Measurements from ENCODE around the gene TSHZ1. TPM values are rescaled to one million over a fixed set of nuclear protein-coding genes. Genes with fewer than 3 reads are reported as not detected.

Gene TSHZ1
- total RNA-seq, 1 donor from 2014 or later = 4.8 TPM

- no peak overlapping the region for H3K4me3 ChIP-seq (ENCODE audit: low read depth, low read length)
- TF ChIP-seq CTCF (IDR thresholded peaks at IDR 0.05; ENCODE audit: insufficient read depth, low read length, poor library complexity, severe bottlenecking) = no peak
Measured at GRCh38 chr18:75264926-75265597, 54.5 kb downstream of the TSHZ1 start.

GRCh38 chr18:75265872-75266271 is 55.3 kb downstream of the TSHZ1 start:
- H3K4me3 ChIP-seq (ENCODE audit: low read depth, low read length) = no peak overlapping the region
- H3K36me3 ChIP-seq (ENCODE audit: control insufficient read depth, insufficient read depth, low read length) = no peaks in the 10 kb centered on the region
- DNase-seq (ENCODE audit: low read depth) = no peak
- no peaks in the 10 kb centered on the region for H3K27me3 ChIP-seq (ENCODE audit: control insufficient read depth, insufficient read depth, low read length)
- TF ChIP-seq CTCF (IDR thresholded peaks at IDR 0.05; ENCODE audit: insufficient read depth, low read length, poor library complexity, severe bottlenecking) = no peak

More at GRCh38 chr18:75264926-75265597, 54.5 kb downstream of the TSHZ1 start:
- DNase-seq (ENCODE audit: low read depth) = no peak
- no peaks in the 10 kb centered on the region for H3K36me3 ChIP-seq (ENCODE audit: control insufficient read depth, insufficient read depth, low read length)
- H3K27me3 ChIP-seq (ENCODE audit: control insufficient read depth, insufficient read depth, low read length) = no peaks in the 10 kb centered on the region

- H3K4me3 ChIP-seq (ENCODE audit: low read depth, low read length) = no peak overlapping the region
- no peaks in the 10 kb centered on the region for H3K36me3 ChIP-seq (ENCODE audit: control insufficient read depth, insufficient read depth, low read length)
- TF ChIP-seq CTCF (IDR thresholded peaks at IDR 0.05; ENCODE audit: insufficient read depth, low read length, poor library complexity, severe bottlenecking) = no peak
- DNase-seq (ENCODE audit: low read depth) = no peak
- H3K27me3 ChIP-seq (ENCODE audit: control insufficient read depth, insufficient read depth, low read length) = no peaks in the 10 kb centered on the region
Measured at GRCh38 chr18:75267643-75268363, 57.2 kb downstream of the TSHZ1 start.

- Histone ChIP-seq H3K4me3 (ENCODE audit: low read depth, low read length) (no peak overlapping the region), H3K27me3 (ENCODE audit: control insufficient read depth, insufficient read depth, low read length) (no peaks in the 10 kb centered on the region), H3K36me3 (ENCODE audit: control insufficient read depth, insufficient read depth, low read length) (no peaks in the 10 kb centered on the region)
- DNase-seq (ENCODE audit: low read depth) = no peak
- no peak for TF ChIP-seq CTCF (IDR thresholded peaks at IDR 0.05; ENCODE audit: insufficient read depth, low read length, poor library complexity, severe bottlenecking)
Measured at GRCh38 chr18:75268364-75268646, 57.7 kb downstream of the TSHZ1 start.

- DNase-seq (ENCODE audit: low read depth) = no peak
- no peak for TF ChIP-seq CTCF (IDR thresholded peaks at IDR 0.05; ENCODE audit: insufficient read depth, low read length, poor library complexity, severe bottlenecking)
- H3K36me3 ChIP-seq (ENCODE audit: control insufficient read depth, insufficient read depth, low read length) = no peaks in the 10 kb centered on the region
- H3K4me3 ChIP-seq (ENCODE audit: low read depth, low read length) = no peak overlapping the region
- H3K27me3 ChIP-seq (ENCODE audit: control insufficient read depth, insufficient read depth, low read length) = no peaks in the 10 kb centered on the region
Measured at GRCh38 chr18:75269124-75269680, 58.6 kb downstream of the TSHZ1 start.

Measured in kidney epithelial cell (primary cell).